ENCODE results near the gene MED12.

- TF ChIP-seq CTCF (IDR thresholded peaks at IDR 0.05) (no peak), POLR2A (IDR thresholded peaks at IDR 0.05) (no peak), POLR2AphosphoS5 (IDR thresholded peaks at IDR 0.05; ENCODE audit: insufficient read depth in 1 of 2, low read depth in 1 of 2) (no peak)
These were observed 1.0 kb upstream of the MED12 start for GRCh38 chrX:71117358-71117757.
